SJSA1 (cell line): ENCODE results near the gene RGS6. TPM values are rescaled to one million over a fixed set of nuclear protein-coding genes. Genes with fewer than 3 reads are reported as not detected.

ENCODE experiments used
- DNase-seq, 2 experiments: peaks; one replicate each; pipeline ENCODE4 v3.0.0-alpha.2; 2015 to 2020; ENCODE audit warnings: low spot score in 2 of 2, low read depth in 1 of 2
- H3K27ac ChIP-seq: fragments of 250-450 bp; sonication (Bioruptor Pico); 2 replicates; pipeline ENCODE4 v1.5.1; 2020; ENCODE audit warnings: mild to moderate bottlenecking, moderate library complexity
- H3K27me3 ChIP-seq: fragments of 250-450 bp; sonication (Bioruptor Pico); replicated peaks from 2 replicates; pipeline ENCODE4 v1.5.1; 2020; ENCODE audit warnings: mild to moderate bottlenecking, moderate library complexity
- H3K36me3 ChIP-seq: fragments of 250-450 bp; sonication (Bioruptor Pico); 2 replicates; pipeline ENCODE4 v1.5.1; 2020; ENCODE audit warnings: mild to moderate bottlenecking
- H3K4me1 ChIP-seq: fragments of 250-450 bp; sonication (Bioruptor Pico); replicated peaks from 2 replicates; pipeline ENCODE4 v1.6.1; 2021; ENCODE audit warnings: mild to moderate bottlenecking
- H3K4me3 ChIP-seq: fragments of 250-450 bp; sonication (Bioruptor Pico); 2 replicates; pipeline ENCODE4 v1.5.1; 2020; ENCODE audit warnings: mild to moderate bottlenecking
- H3K9me3 ChIP-seq: fragments of 250-450 bp; sonication (Bioruptor Pico); replicated peaks from 2 replicates; pipeline ENCODE4 v1.5.1; 2020; ENCODE audit warnings: mild to moderate bottlenecking
- total RNA-seq: library from RNA; depleted of rRNA; stranded (reverse); fragments of >200 nt; shearing (Covaris generic); gene quantifications from 2 replicates; pipeline ENCODE4 v1.2.3, GENCODE V29; 2014

The RGS6 gene
- total RNA-seq, 1 experiment from 2014 or later: not detected

GRCh38 chr14:72247896-72248465 lies 315.8 kb downstream of the RGS6 start:
- Histone ChIP-seq H3K36me3 (no peaks in the 10 kb centered on the region), H3K4me1 (no peaks in the 10 kb centered on the region), H3K9me3 (no peaks in the 10 kb centered on the region), H3K27ac (no peak overlapping the region), H3K27me3 (no peaks in the 10 kb centered on the region), H3K4me3 (no peak overlapping the region)
- DNase-seq: no peak

- H3K27me3 ChIP-seq: no peaks in the 10 kb centered on the region
- H3K36me3 ChIP-seq: no peaks in the 10 kb centered on the region
- no peaks in the 10 kb centered on the region for H3K9me3 ChIP-seq
- no peak overlapping the region for H3K4me3 ChIP-seq
- H3K27ac ChIP-seq: no peak overlapping the region
- H3K4me1 ChIP-seq: no peaks in the 10 kb centered on the region
- no peak for DNase-seq
Observed at GRCh38 chr14:72253503-72253902, 321.3 kb downstream of the RGS6 start.

GRCh38 chr14:72254202-72254936 lies 322.1 kb downstream of the RGS6 start:
- H3K27me3 ChIP-seq: no peaks in the 10 kb centered on the region
- H3K4me1 ChIP-seq: no peaks in the 10 kb centered on the region

GRCh38 chr14:72254937-72255472 lies 322.8 kb downstream of the RGS6 start:
- no peaks in the 10 kb centered on the region for H3K9me3 ChIP-seq
- H3K36me3 ChIP-seq: no peaks in the 10 kb centered on the region
- H3K27ac ChIP-seq: no peak overlapping the region
- H3K4me3 ChIP-seq: no peak overlapping the region
- no peaks in the 10 kb centered on the region for H3K4me1 ChIP-seq
- H3K27me3 ChIP-seq: no peaks in the 10 kb centered on the region
- no peak for DNase-seq

More at GRCh38 chr14:72254202-72254936, 322.1 kb downstream of the RGS6 start:
- no peak overlapping the region for H3K4me3 ChIP-seq
- no peaks in the 10 kb centered on the region for H3K36me3 ChIP-seq
- H3K27ac ChIP-seq: no peak overlapping the region
- DNase-seq: no peak
- no peaks in the 10 kb centered on the region for H3K9me3 ChIP-seq

- H3K9me3 ChIP-seq: no peaks in the 10 kb centered on the region
- H3K27me3 ChIP-seq: no peaks in the 10 kb centered on the region
- no peak for DNase-seq
- H3K27ac ChIP-seq: no peak overlapping the region
- H3K4me3 ChIP-seq: no peak overlapping the region
- H3K36me3 ChIP-seq: no peaks in the 10 kb centered on the region
- H3K4me1 ChIP-seq: no peaks in the 10 kb centered on the region
Observed at GRCh38 chr14:72256055-72256454, 323.8 kb downstream of the RGS6 start.

GRCh38 chr14:72261068-72261467 lies 328.8 kb downstream of the RGS6 start:
- no peak for DNase-seq
- Histone ChIP-seq H3K9me3 (no peaks in the 10 kb centered on the region), H3K27ac (no peak overlapping the region), H3K36me3 (no peaks in the 10 kb centered on the region), H3K4me1 (no peaks in the 10 kb centered on the region), H3K27me3 (no peaks in the 10 kb centered on the region), H3K4me3 (no peak overlapping the region)

GRCh38 chr14:72262771-72263170 lies 330.5 kb downstream of the RGS6 start:
- H3K4me3 ChIP-seq: no peak overlapping the region
- H3K27me3 ChIP-seq: no peaks in the 10 kb centered on the region

GRCh38 chr14:72264716-72265115 lies 332.5 kb downstream of the RGS6 start:
- Histone ChIP-seq H3K4me3 (no peak overlapping the region), H3K4me1 (no peaks in the 10 kb centered on the region), H3K27me3 (no peaks in the 10 kb centered on the region), H3K9me3 (no peaks in the 10 kb centered on the region), H3K36me3 (no peaks in the 10 kb centered on the region), H3K27ac (no peak overlapping the region)
- no peak for DNase-seq

More at GRCh38 chr14:72262771-72263170, 330.5 kb downstream of the RGS6 start:
- Histone ChIP-seq H3K4me1 (no peaks in the 10 kb centered on the region), H3K36me3 (no peaks in the 10 kb centered on the region), H3K27ac (no peak overlapping the region), H3K9me3 (no peaks in the 10 kb centered on the region)
- no peak for DNase-seq

GRCh38 chr14:72270147-72270727 lies 338.0 kb downstream of the RGS6 start:
- no peak for DNase-seq
- Histone ChIP-seq H3K9me3 (no peaks in the 10 kb centered on the region), H3K36me3 (no peaks in the 10 kb centered on the region), H3K4me3 (no peak overlapping the region), H3K27me3 (no peaks in the 10 kb centered on the region), H3K27ac (no peak overlapping the region), H3K4me1 (no peaks in the 10 kb centered on the region)

- no peak overlapping the region for H3K4me3 ChIP-seq
- no peaks in the 10 kb centered on the region for H3K27me3 ChIP-seq
- H3K27ac ChIP-seq: no peak overlapping the region
Observed at GRCh38 chr14:72270749-72271148, 338.5 kb downstream of the RGS6 start.

GRCh38 chr14:72275242-72275641 lies 343.0 kb downstream of the RGS6 start:
- Histone ChIP-seq H3K27ac (no peak overlapping the region), H3K36me3 (no peaks in the 10 kb centered on the region), H3K4me3 (no peak overlapping the region), H3K4me1 (no peaks in the 10 kb centered on the region), H3K9me3 (no peaks in the 10 kb centered on the region), H3K27me3 (no peaks in the 10 kb centered on the region)
- no peak for DNase-seq

More at GRCh38 chr14:72270749-72271148, 338.5 kb downstream of the RGS6 start:
- H3K36me3 ChIP-seq: no peaks in the 10 kb centered on the region
- no peak for DNase-seq
- H3K4me1 ChIP-seq: no peaks in the 10 kb centered on the region
- H3K9me3 ChIP-seq: no peaks in the 10 kb centered on the region

- Histone ChIP-seq H3K4me1 (no peaks in the 10 kb centered on the region), H3K36me3 (no peaks in the 10 kb centered on the region), H3K4me3 (no peak overlapping the region), H3K27me3 (no peaks in the 10 kb centered on the region), H3K9me3 (no peaks in the 10 kb centered on the region; the same call in 1 of the 2 replicates), H3K27ac (no peak overlapping the region)
- DNase-seq: no peak
Observed at GRCh38 chr14:72278316-72278715, 346.1 kb downstream of the RGS6 start.

- Histone ChIP-seq H3K36me3 (no peaks in the 10 kb centered on the region), H3K9me3 (no peaks in the 10 kb centered on the region; the same call in 1 of the 2 replicates), H3K27me3 (no peaks in the 10 kb centered on the region), H3K4me3 (no peak overlapping the region), H3K4me1 (no peaks in the 10 kb centered on the region), H3K27ac (no peak overlapping the region)
- no peak for DNase-seq
Observed at GRCh38 chr14:72284176-72284575, 351.9 kb downstream of the RGS6 start.

- Histone ChIP-seq H3K4me1 (no peaks in the 10 kb centered on the region), H3K27ac (no peak overlapping the region), H3K4me3 (no peak overlapping the region), H3K9me3 (no peaks in the 10 kb centered on the region), H3K36me3 (no peaks in the 10 kb centered on the region), H3K27me3 (no peaks in the 10 kb centered on the region)
- no peak for DNase-seq
Observed at GRCh38 chr14:72290241-72290640, 358.0 kb downstream of the RGS6 start.
